HEK293 (cell line): ENCODE results near the gene SERPINB5.

ENCODE experiments used
- CTCF ChIA-PET: fragments of 350-600 bp; formaldehyde crosslinking; extraction: SDS; loops from one replicate; lab custom pipeline; 2021; ENCODE audit warnings: antibody characterized with exemption; lab: Yijun Ruan, JAX
- POLR2A ChIA-PET: fragments of 300-600 bp; formaldehyde crosslinking; extraction: SDS; loops from one replicate; lab custom pipeline; 2020; ENCODE audit warnings: antibody characterized with exemption, inconsistent platforms; lab: Yijun Ruan, JAX
- H3K27ac ChIP-seq: fragments of 200-500 bp; sonication (Bioruptor generic); 2 replicates; pipeline ENCODE4 v1.5.1; 2014; ENCODE audit warnings: low read depth, low read length, control low read depth, inconsistent platforms; ENCODE audit errors: extremely low read depth
- H3K36me3 ChIP-seq, 2 experiments: fragments of 200-500 bp in 1 of 2; sonication (Bioruptor generic) in 1 of 2; 1 replicate in 1 of 2; 2 replicates in 1 of 2; pipeline ENCODE4 v1.5.1; 2014 to 2017; ENCODE audit warnings: inconsistent platforms in 2 of 2, low read length in 2 of 2; ENCODE audit not compliant: control insufficient read depth in 2 of 2, insufficient read depth in 1 of 2
- H3K4me1 ChIP-seq: fragments of 200-500 bp; sonication (Bioruptor generic); 2 replicates; pipeline ENCODE4 v1.5.1; 2014; ENCODE audit warnings: mild to moderate bottlenecking, low read length, inconsistent platforms; ENCODE audit not compliant: control insufficient read depth, insufficient read depth
- H3K4me3 ChIP-seq: 2 replicates; pipeline ENCODE4 v1.5.1; 2011; ENCODE audit warnings: low read depth, mild to moderate bottlenecking, control low read depth, low read length, moderate library complexity
- H3K9me3 ChIP-seq: fragments of 200-500 bp; sonication (Bioruptor generic); 2 replicates; pipeline ENCODE4 v1.5.1; 2014; ENCODE audit warnings: low read depth, low read length, inconsistent platforms; ENCODE audit not compliant: control insufficient read depth, insufficient read depth
- EGR2 ChIP-seq: fragments of 450-650 bp; formaldehyde crosslinking; IDR thresholded peaks from 2 replicates; pipeline ENCODE4 v1.5.1; 2016; ENCODE audit warnings: low read depth, missing biosample characterization, missing genetic modification characterization
- HOXD13 ChIP-seq: sonication (generic); formaldehyde crosslinking; IDR thresholded peaks from 2 replicates; pipeline ENCODE4 v1.8.0; 2022; ENCODE audit warnings: missing genetic modification reagents, borderline replicate concordance
- KLF1 ChIP-seq: fragments of 450-650 bp; formaldehyde crosslinking; IDR thresholded peaks from 2 replicates; pipeline ENCODE4 v1.5.1; 2016; ENCODE audit warnings: missing biosample characterization, missing genetic modification characterization
- SALL2 ChIP-seq: fragments of 450-650 bp; formaldehyde crosslinking; IDR thresholded peaks from 2 replicates; pipeline ENCODE4 v1.5.0; 2017; ENCODE audit warnings: missing biosample characterization, mild to moderate bottlenecking, missing genetic modification characterization, borderline replicate concordance
- SETDB1 ChIP-seq: IDR thresholded peaks from one replicate; pipeline ENCODE4 v1.6.1; 2017; ENCODE audit warnings: mild to moderate bottlenecking, low read length, moderate library complexity, mixed read lengths; ENCODE audit not compliant: insufficient read length
- ZNF112 ChIP-seq: fragments of 450-650 bp; formaldehyde crosslinking; IDR thresholded peaks from 2 replicates; pipeline ENCODE4 v1.5.0; 2017; ENCODE audit warnings: missing biosample characterization, missing genetic modification characterization
- ZNF138 ChIP-seq: fragments of 450-650 bp; formaldehyde crosslinking; IDR thresholded peaks from 2 replicates; pipeline ENCODE4 v1.5.1; 2016; ENCODE audit warnings: missing biosample characterization, missing genetic modification characterization, borderline replicate concordance
- ZNF211 ChIP-seq: fragments of 450-650 bp; formaldehyde crosslinking; IDR thresholded peaks from 2 replicates; pipeline ENCODE4 v1.5.1; 2016; ENCODE audit warnings: low read depth, missing biosample characterization, missing genetic modification characterization
- ZNF24 ChIP-seq: fragments of 450-650 bp; formaldehyde crosslinking; IDR thresholded peaks from 2 replicates; pipeline ENCODE4 v1.5.1; 2016; ENCODE audit warnings: missing biosample characterization, missing genetic modification characterization
- ZNF335 ChIP-seq: fragments of 450-650 bp; formaldehyde crosslinking; conservative IDR thresholded peaks from 2 replicates; pipeline ENCODE4 v1.5.1; 2016; ENCODE audit warnings: missing biosample characterization, missing genetic modification characterization
- ZNF530 ChIP-seq: fragments of 450-650 bp; formaldehyde crosslinking; IDR thresholded peaks from 2 replicates; pipeline ENCODE4 v1.5.1; 2016; ENCODE audit warnings: low read depth, missing biosample characterization, missing genetic modification characterization
- ZNF624 ChIP-seq: fragments of 450-650 bp; formaldehyde crosslinking; IDR thresholded peaks from 2 replicates; pipeline ENCODE4 v1.5.1; 2017; ENCODE audit warnings: missing biosample characterization, missing genetic modification characterization
- ZNF626 ChIP-seq: fragments of 450-650 bp; sonication (Bioruptor Pico); formaldehyde crosslinking; IDR thresholded peaks from 2 replicates; pipeline ENCODE4 v1.5.1; 2018; ENCODE audit warnings: missing biosample characterization, missing genetic modification characterization, inconsistent platforms
- ZNF629 ChIP-seq: fragments of 450-650 bp; formaldehyde crosslinking; IDR thresholded peaks from 2 replicates; pipeline ENCODE4 v1.5.1; 2017; ENCODE audit warnings: missing biosample characterization, missing genetic modification characterization
- ZNF670 ChIP-seq: fragments of 450-650 bp; formaldehyde crosslinking; IDR thresholded peaks from 2 replicates; pipeline ENCODE4 v1.5.1; 2016; ENCODE audit warnings: missing biosample characterization, missing genetic modification characterization, low read depth
- ZNF701 ChIP-seq: fragments of 450-650 bp; formaldehyde crosslinking; IDR thresholded peaks from 2 replicates; pipeline ENCODE4 v1.5.1; 2016; ENCODE audit warnings: missing biosample characterization, missing genetic modification characterization
- ZNF830 ChIP-seq: fragments of 450-650 bp; IDR thresholded peaks from 2 replicates; pipeline ENCODE4 v1.5.0; 2018; ENCODE audit warnings: missing biosample characterization, missing genetic modification characterization, low read depth, mild to moderate bottlenecking, moderate library complexity
- TF ChIP-seq, protein P1 (sequence below): IDR thresholded peaks from 2 replicates; pipeline ENCODE4 v1.6.1; 2011; ENCODE audit warnings: mild to moderate bottlenecking, low read depth, low read length, borderline replicate concordance
- TF ChIP-seq, protein P2 (sequence below): fragments of 450-650 bp; formaldehyde crosslinking; IDR thresholded peaks from 2 replicates; pipeline ENCODE4 v1.5.1; 2016; ENCODE audit warnings: missing biosample characterization, missing genetic modification characterization
- TF ChIP-seq, protein P3 (sequence below): fragments of 450-650 bp; formaldehyde crosslinking; IDR thresholded peaks from 2 replicates; pipeline ENCODE4 v1.5.1; 2017; ENCODE audit warnings: missing biosample characterization, missing genetic modification characterization

Gene SERPINB5

DNA sequence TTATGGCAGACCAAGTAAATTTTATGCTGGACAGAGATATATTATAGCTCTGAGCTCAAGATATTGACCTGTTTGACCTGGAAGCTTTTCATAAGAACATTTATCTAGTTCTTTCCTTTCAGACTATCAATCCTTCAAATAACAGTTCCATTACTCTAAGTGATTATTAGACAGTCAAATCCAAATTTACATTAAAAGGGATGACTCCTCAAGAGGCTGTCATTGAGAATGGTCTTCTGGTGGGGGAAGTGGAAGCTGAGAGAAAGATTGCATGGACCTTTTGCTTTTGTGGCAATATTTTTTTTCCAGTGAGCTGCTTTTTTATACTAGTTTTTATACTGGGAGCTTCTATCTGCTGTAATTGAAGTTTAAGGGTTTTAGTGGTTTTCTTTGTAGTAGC, 50.5 kb downstream of the SERPINB5 start (continued):
- TF ChIP-seq, protein P1, sequence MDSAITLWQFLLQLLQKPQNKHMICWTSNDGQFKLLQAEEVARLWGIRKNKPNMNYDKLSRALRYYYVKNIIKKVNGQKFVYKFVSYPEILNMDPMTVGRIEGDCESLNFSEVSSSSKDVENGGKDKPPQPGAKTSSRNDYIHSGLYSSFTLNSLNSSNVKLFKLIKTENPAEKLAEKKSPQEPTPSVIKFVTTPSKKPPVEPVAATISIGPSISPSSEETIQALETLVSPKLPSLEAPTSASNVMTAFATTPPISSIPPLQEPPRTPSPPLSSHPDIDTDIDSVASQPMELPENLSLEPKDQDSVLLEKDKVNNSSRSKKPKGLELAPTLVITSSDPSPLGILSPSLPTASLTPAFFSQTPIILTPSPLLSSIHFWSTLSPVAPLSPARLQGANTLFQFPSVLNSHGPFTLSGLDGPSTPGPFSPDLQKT: no peak
- TF ChIP-seq ZNF624: no peak
- TF ChIP-seq ZNF138 (tag by site-specific recombination): no peak
- TF ChIP-seq ZNF629 (tag by site-specific recombination): no peak
- no peak for TF ChIP-seq ZNF530 (tag by site-specific recombination)
- no peak for TF ChIP-seq SALL2 (tag by site-specific recombination)
- TF ChIP-seq HOXD13 (CRISPR knock-in tag): no peak

DNA sequence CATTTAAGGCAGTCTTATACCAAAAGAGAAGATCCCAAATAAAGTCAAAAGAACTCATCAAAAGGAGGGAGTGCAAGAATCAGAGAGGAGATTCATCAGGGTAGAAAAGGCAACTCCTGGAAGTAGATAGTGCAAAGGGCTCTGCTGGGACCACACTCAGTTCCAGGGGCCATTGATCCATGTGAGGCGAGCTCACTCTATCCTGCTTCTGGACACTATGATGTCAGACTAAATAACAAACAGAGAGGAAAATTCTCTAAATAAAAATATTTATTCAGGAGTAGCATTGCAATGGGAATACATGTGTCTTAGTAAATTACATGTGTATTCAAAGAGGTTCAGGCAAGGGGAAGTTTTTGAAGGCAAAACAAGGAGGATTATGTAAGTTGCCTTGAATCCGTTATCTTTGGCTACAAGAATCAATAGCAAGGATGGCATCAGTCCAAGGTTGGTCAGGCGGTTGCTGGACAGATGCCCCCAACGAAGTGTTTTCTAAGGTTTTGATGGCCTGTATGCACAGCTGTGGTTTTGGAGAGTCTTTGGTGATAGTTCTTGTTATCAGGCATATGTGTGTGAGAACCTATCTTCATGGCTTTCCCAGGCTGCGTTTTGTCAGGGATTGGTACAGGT, 52.2 kb downstream of the SERPINB5 start:
- Histone ChIP-seq H3K9me3 (no peaks in the 10 kb centered on the region), H3K27ac (no peak overlapping the region), H3K36me3 (no peaks in the 10 kb centered on the region), H3K4me1 (no peaks in the 10 kb centered on the region), H3K4me3 (no peak overlapping the region)
- POLR2A ChIA-PET: no interaction called here
- no peak for TF ChIP-seq ZNF335 (tag by site-specific recombination)
- no peak for TF ChIP-seq ZNF112 (tag by site-specific recombination)
- TF ChIP-seq ZNF830: no peak
- TF ChIP-seq, protein P2, sequence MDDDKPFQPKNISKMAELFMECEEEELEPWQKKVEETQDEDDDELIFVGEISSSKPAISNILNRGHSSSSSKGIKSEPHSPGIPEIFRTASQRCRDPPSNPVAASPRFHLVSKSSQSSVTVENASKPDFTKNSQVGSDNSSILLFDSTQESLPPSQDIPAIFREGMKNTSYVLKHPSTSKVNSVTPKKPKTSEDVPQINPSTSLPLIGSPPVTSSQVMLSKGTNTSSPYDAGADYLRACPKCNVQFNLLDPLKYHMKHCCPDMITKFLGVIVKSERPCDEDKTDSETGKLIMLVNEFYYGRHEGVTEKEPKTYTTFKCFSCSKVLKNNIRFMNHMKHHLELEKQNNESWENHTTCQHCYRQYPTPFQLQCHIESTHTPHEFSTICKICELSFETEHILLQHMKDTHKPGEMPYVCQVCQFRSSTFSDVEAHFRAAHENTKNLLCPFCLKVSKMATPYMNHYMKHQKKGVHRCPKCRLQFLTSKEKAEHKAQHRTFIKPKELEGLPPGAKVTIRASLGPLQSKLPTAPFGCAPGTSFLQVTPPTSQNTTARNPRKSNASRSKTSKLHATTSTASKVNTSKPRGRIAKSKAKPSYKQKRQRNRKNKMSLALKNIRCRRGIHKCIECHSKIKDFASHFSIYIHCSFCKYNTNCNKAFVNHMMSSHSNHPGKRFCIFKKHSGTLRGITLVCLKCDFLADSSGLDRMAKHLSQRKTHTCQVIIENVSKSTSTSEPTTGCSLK (tag by site-specific recombination): no peak
- no peak for TF ChIP-seq KLF1 (tag by site-specific recombination)
- TF ChIP-seq ZNF211 (tag by site-specific recombination): no peak
- TF ChIP-seq, protein P3, sequence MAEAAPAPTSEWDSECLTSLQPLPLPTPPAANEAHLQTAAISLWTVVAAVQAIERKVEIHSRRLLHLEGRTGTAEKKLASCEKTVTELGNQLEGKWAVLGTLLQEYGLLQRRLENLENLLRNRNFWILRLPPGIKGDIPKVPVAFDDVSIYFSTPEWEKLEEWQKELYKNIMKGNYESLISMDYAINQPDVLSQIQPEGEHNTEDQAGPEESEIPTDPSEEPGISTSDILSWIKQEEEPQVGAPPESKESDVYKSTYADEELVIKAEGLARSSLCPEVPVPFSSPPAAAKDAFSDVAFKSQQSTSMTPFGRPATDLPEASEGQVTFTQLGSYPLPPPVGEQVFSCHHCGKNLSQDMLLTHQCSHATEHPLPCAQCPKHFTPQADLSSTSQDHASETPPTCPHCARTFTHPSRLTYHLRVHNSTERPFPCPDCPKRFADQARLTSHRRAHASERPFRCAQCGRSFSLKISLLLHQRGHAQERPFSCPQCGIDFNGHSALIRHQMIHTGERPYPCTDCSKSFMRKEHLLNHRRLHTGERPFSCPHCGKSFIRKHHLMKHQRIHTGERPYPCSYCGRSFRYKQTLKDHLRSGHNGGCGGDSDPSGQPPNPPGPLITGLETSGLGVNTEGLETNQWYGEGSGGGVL (tag by site-specific recombination): no peak
- TF ChIP-seq ZNF24 (tag by site-specific recombination): no peak
- no peak for TF ChIP-seq ZNF626 (tag by site-specific recombination)
- TF ChIP-seq SETDB1: no peak
- TF ChIP-seq ZNF701 (tag by site-specific recombination): no peak
- no peak for TF ChIP-seq EGR2 (tag by site-specific recombination)
- TF ChIP-seq ZNF670 (tag by site-specific recombination): no peak
- CTCF ChIA-PET: interaction anchor here (2.4 kb wide), 1 partner anchor 10 kb away, joined by 8 read pairs; no protein-coding TSS in a partner anchor
